NCI-H1694 treated with DMSO at 0.1 percent for 48 hours (cell line): ENCODE results near the gene ANKRD30A.
"Not testable (repeated sequence)": the region's sequence is repeated elsewhere in the genome, so short reads cannot be mapped to it uniquely, and the experiment has no call there.

Source experiments
- DNase-seq: peaks from one replicate; lab custom pipeline; 2025; lab: John Stamatoyannopoulos, UW

ANKRD30A gene, protein sequence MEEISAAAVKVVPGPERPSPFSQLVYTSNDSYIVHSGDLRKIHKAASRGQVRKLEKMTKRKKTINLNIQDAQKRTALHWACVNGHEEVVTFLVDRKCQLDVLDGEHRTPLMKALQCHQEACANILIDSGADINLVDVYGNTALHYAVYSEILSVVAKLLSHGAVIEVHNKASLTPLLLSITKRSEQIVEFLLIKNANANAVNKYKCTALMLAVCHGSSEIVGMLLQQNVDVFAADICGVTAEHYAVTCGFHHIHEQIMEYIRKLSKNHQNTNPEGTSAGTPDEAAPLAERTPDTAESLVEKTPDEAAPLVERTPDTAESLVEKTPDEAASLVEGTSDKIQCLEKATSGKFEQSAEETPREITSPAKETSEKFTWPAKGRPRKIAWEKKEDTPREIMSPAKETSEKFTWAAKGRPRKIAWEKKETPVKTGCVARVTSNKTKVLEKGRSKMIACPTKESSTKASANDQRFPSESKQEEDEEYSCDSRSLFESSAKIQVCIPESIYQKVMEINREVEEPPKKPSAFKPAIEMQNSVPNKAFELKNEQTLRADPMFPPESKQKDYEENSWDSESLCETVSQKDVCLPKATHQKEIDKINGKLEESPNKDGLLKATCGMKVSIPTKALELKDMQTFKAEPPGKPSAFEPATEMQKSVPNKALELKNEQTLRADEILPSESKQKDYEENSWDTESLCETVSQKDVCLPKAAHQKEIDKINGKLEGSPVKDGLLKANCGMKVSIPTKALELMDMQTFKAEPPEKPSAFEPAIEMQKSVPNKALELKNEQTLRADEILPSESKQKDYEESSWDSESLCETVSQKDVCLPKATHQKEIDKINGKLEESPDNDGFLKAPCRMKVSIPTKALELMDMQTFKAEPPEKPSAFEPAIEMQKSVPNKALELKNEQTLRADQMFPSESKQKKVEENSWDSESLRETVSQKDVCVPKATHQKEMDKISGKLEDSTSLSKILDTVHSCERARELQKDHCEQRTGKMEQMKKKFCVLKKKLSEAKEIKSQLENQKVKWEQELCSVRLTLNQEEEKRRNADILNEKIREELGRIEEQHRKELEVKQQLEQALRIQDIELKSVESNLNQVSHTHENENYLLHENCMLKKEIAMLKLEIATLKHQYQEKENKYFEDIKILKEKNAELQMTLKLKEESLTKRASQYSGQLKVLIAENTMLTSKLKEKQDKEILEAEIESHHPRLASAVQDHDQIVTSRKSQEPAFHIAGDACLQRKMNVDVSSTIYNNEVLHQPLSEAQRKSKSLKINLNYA (N-terminal part only)

GRCh38 chr10:37125191-37125732 is at the start of gene ANKRD30A:
ANKRD30A (plus strand) TSS chr10:37125598; CDS start chr10:37125788, 190 bp downstream.
- no peak for DNase-seq

- DNase-seq = not testable (repeated sequence)
Observed at GRCh38 chr10:37076083-37076482, 49.3 kb upstream of the ANKRD30A start.

GRCh38 chr10:37095792-37096573 is 29.4 kb upstream of the ANKRD30A start:
- DNase-seq = no peak

GRCh38 chr10:37101261-37101660 is 24.1 kb upstream of the ANKRD30A start:
- no peak for DNase-seq

DNA sequence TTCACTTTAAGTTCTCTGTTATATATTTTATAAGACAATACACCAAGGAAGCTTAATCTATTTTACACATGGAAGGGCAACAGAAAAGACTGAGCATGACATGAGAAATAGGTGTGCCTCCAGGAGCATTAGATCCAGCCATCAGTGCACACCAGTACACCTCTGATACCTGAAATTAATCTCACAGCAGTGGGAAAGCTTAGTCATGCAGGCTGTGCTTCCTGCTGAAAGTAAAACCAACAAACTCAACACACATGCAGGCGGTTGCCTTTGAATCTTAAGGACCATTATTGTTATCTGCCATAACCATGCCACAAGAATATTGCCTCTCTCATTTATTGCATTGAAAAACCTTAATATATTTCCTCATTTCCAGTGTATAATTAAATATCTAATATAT is 16.4 kb upstream of the ANKRD30A start:
- no peak for DNase-seq

DNA sequence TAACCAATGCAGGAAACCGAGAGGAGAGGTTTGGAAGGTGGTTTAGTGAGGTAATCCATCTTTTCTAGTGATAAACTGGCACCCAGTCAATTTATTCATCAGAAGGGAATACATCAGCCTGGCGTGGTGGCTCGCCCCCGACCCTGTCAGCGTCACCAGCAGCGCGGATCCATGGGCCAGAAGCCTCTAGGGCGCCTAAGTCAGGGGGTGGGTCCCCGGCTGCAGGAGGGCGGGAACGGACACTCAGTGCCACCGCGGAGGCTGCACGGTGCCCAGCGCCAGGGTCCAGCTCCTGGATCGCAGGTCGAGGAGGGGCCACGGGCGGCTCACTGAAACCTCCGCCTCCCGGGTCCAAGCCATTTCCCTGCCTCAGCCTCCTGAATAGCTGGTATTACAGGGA is 866 bp upstream of the ANKRD30A start:
- no peak for DNase-seq

DNA sequence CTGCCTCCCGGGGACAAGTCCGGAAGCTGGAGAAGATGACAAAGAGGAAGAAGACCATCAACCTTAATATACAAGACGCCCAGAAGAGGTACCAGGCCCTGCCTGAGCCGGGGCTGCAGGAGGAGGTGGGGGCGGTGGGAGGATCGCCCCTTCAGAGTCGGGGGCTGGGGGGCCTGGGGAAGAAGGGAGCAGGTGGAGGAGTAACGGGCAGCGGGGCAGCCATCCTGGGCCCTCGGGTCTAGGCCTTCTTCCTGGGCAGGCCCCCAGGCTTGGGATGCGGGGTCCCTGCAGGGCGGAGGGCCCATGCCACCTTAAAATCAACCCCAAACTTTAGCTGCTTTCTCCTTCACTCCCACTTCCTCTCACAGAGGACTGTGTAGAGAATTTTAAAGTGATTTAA is 523 bp downstream of the ANKRD30A start:
- DNase-seq = no peak

- DNase-seq = no peak
Observed at GRCh38 chr10:37146443-37146842, 21.0 kb downstream of the ANKRD30A start.

- DNase-seq = not testable (repeated sequence)
Observed at GRCh38 chr10:37162430-37162829, 37.0 kb downstream of the ANKRD30A start.

DNA sequence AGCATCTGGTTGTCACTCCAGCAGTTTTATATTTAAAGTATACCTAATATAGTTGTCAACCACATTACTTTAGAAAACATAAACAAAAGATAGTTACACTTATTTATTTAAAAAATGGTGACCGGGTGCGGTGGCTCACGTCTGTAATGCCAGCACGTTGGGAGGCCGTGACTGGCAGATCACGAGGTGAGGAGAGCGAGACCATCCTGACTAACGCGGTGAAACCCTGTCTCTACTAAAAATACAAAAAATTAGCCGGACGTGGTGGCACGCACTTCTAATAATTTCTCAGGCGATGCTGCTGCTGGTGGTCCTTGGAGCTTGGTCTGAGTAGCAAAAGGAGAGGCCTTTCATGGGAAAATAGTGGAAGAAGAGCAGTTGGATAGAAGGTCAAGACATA is 46.5 kb downstream of the ANKRD30A start:
- DNase-seq = not testable (repeated sequence)

- not testable (repeated sequence) for DNase-seq
Observed at GRCh38 chr10:37178296-37178695, 52.9 kb downstream of the ANKRD30A start.

DNA sequence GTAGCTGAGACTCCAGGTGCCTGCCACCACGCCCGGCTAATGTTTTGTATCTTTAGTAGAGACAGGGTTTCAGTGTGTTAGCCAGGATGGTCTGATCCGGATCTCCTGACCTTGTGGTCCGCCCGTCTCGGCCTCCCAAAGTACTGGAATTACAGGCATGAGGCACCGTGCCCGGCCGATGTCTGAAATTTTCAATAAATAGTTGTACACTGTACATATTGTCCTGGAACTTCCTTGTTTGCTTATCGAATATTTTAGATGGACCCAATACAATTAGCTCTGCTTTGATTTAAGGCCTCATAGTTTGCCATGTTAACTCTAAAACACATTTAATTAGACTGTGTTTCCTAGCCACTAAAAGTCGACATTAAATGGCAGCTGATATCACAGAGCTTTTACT is 57.3 kb downstream of the ANKRD30A start:
- DNase-seq = not testable (repeated sequence)

GRCh38 chr10:37206132-37206531 is 80.7 kb downstream of the ANKRD30A start:
- no peak for DNase-seq

- no peak for DNase-seq
Observed at GRCh38 chr10:37220866-37221265, 95.5 kb downstream of the ANKRD30A start.

GRCh38 chr10:37222046-37222445 is 96.6 kb downstream of the ANKRD30A start:
- no peak for DNase-seq

GRCh38 chr10:37225163-37225562 is 99.8 kb downstream of the ANKRD30A start:
- DNase-seq = no peak

DNA sequence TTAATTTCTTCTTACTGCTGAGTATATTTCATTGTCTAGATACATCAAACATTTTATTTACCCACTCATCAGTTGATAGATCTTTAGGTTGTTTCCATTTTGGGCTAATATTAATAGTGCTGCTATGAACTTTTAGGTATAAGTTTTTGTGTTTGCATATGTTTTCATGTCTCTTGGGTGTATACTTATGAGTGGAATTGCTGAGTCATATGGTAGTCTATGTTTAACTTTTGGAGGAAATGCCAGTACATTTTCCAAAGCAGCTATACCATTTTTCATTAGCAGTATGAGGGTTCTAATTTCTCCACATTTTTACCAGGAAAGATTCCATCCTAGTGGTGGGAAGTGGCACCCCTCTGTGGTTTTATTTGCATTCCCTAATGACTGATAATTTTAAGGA is 101.1 kb downstream of the ANKRD30A start:
- DNase-seq = no peak

GRCh38 chr10:37234692-37235091 is 109.3 kb downstream of the ANKRD30A start:
- no peak for DNase-seq

GRCh38 chr10:37236093-37236492 is 110.7 kb downstream of the ANKRD30A start:
- no peak for DNase-seq

DNA sequence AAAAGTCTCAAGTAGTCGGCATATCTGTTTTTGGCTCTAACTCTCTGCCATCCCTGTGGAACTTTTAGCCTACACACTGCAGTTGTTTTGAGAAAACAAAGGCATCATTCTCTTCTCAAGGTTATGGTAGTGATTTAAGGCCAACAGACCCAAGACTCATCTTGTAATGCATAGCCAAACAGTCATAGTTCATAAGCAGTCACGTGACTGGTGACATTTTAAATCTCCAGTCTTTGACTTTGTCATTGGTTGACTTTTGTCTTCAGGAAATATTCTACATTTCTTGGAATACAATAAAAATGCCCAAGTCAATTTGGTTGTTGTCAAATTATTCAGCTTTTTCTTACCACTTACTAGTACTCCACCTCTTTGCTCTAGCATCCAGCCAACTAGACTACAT is 114.8 kb downstream of the ANKRD30A start:
- DNase-seq = no peak

- no peak for DNase-seq
Observed at GRCh38 chr10:37246637-37247036, 121.2 kb downstream of the ANKRD30A start.
